Gastrocnemius medialis (tissue), 4 donors: Measurements from ENCODE around the gene AMFR.

ENCODE experiments used
- CTCF ChIP-seq, 5 experiments: fragments of 450-650 bp in 3 of 5; fragments of 200-600 bp in 2 of 5; sonication (generic) in 2 of 5; IDR thresholded peaks in 4 of 5; conservative IDR thresholded peaks in 1 of 5; 1 replicate in 4 of 5; 2 replicates in 1 of 5; pipeline ENCODE4 v1.5.1; 2016 to 2019; ENCODE audit warnings: antibody characterized with exemption in 5 of 5, mild to moderate bottlenecking in 3 of 5, moderate library complexity in 3 of 5
- POLR2A ChIP-seq, 2 donors: fragments of 450-650 bp; IDR thresholded peaks; one replicate each; pipeline ENCODE4 v1.6.1; 2017; ENCODE audit warnings: antibody characterized with exemption in 2 of 2, mild to moderate bottlenecking in 2 of 2, moderate library complexity in 2 of 2

DNA sequence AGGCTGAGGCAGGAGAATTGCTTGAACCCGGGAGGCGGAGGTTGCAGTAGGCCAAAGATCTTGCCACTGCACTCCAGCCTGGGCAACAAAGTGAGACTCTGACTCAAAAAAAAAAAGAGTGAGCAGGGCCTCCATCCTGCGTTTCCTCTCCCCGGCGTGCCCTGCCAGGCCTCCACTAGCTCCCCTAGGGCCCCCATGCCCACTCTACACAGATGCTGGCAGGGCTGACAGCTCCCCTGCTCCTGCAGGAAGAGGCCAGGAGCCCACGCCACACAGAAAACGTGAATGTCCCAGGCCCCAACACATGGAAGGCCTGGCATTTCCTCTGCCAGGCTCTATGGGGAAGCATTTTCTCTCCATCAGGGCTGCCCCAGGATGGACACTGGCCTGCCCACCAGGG, 109.4 kb downstream of the AMFR start:
- no peak for TF ChIP-seq CTCF (IDR thresholded peaks at IDR 0.05 in 4 of 5, conservative IDR thresholded peaks at IDR 0.05 in 1 of 5)
- no peak for TF ChIP-seq POLR2A (IDR thresholded peaks at IDR 0.05)
